Left colon (tissue), 2 donors: Measurements from ENCODE around the gene FAM110D. TPM values are rescaled to one million over a fixed set of nuclear protein-coding genes. Genes with fewer than 3 reads are reported as not detected.

ENCODE experiments used
- ATAC-seq: fragments of 200-7000 bp; cut with Tn5 transposase; one replicate; pipeline ENCODE4 v1.9.1; 2020; ENCODE audit warnings: mild to moderate bottlenecking, moderate library complexity
- DNase-seq, 2 donors: peaks; one replicate each; pipeline ENCODE4 v3.0.0-alpha.2; 2020
- intact Hi-C, 2 donors: fragments of 100-400 bp; cut with DNase I in 1 of 2; cut with micrococcal nuclease in 1 of 2; formaldehyde crosslinking; loops; one replicate each; pipeline versions ENCODE4 v1.11.2 to v1.14.0; 2022; cut with DNase I, micrococcal nuclease
- total RNA-seq, 2 donors: library from RNA; stranded (reverse); fragmentation: NEBNext Ultra II Directional; extraction: Animal tissue kit (Norgen Biotek cat#: 25700); gene quantifications; one replicate each; pipeline ENCODE4 v1.2.1, GENCODE V29; 2021
- donor health status: DM: no; HTN: no; CAD: no.
- donor health status: DM: yes; HTN: yes; CAD: no.

FAM110D gene
- total RNA-seq, 2 donors from 2014 or later = 0.85 to 1.0 TPM

- no peak for ATAC-seq
- DNase-seq = no peak
- intact Hi-C loops = loop anchor here in 1 of 2 donors (10.0 kb wide), 1 partner anchor 63 kb away; the partner anchor contains the start of gene CEP85
These were observed 12.5 kb downstream of the FAM110D start, which contains the start of gene ZNF593OS for GRCh38 chr1:26171084-26172072. Gene ZNF593OS (minus strand): TSS chr1:26171832. CDS start chr1:26171661, 171 bp downstream.

- no peak for DNase-seq
- ATAC-seq = no peak
- intact Hi-C loops = loop anchor here in 1 of 2 donors (10.0 kb wide), 1 partner anchor 59 kb away; the partner anchor contains the start of gene CEP85
These were observed 16.5 kb downstream of the FAM110D start for GRCh38 chr1:26175346-26175745.

- intact Hi-C loops = loop anchor here in 1 of 2 donors (10.0 kb wide), 1 partner anchor 58 kb away; the partner anchor contains the start of gene CEP85
- ATAC-seq (peak; percentile 95), DNase-seq (peak; percentile 88 to 93)
These were observed 18.4 kb downstream of the FAM110D start, which contains the start of gene CNKSR1 for GRCh38 chr1:26177182-26177684. Gene CNKSR1 (plus strand): TSS chr1:26177491. CDS start chr1:26177548, 57 bp downstream.

GRCh38 chr1:26180010-26180506, 21.2 kb downstream of the FAM110D start:
- intact Hi-C loops = no loop called here
- DNase-seq = no peak

DNA sequence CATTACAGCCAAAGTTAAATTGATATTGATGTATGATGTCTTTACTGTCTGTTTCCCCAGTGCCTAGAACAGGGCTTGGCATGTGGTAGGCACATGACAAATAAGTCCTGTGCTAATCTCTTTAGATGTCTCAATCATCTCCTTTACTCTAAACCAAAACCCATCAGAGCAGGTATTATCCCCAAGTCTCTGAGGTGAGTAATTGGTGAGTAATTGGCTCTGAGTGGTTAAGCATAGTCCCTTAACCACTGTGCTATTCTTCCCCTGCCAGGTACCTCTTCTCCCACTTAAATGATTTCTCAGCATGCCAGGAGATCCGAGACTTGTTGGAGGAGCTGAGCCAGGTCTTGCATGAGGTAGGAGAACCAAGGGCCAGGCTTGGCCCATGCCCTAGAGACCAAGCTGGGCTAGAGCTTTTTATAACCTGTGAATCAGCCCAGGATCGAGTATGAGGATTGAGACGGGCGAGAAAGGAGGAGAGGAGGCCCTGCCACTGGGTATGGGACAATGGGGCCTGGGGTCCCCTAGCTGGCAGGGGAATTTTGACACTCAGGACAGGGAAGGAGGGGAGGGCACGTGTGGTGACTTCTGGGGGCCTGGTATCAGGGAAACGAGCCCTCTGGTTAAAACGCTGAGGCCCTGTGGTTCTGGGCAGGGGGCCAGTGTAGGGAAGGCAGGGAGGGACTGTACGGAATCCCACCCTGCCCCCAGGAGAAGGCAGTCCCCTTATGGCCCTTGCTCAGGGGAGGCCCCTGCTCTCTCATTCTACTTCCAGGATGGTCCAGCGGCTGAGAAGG, 22.9 kb downstream of the FAM110D start:
- intact Hi-C loops = no loop called here
- ATAC-seq = no peak
- DNase-seq = no peak

More at GRCh38 chr1:26180010-26180506, 21.2 kb downstream of the FAM110D start:
- no peak for ATAC-seq

GRCh38 chr1:26182383-26182696, 23.5 kb downstream of the FAM110D start:
- intact Hi-C loops = no loop called here
- no peak for ATAC-seq
- DNase-seq = no peak

DNA sequence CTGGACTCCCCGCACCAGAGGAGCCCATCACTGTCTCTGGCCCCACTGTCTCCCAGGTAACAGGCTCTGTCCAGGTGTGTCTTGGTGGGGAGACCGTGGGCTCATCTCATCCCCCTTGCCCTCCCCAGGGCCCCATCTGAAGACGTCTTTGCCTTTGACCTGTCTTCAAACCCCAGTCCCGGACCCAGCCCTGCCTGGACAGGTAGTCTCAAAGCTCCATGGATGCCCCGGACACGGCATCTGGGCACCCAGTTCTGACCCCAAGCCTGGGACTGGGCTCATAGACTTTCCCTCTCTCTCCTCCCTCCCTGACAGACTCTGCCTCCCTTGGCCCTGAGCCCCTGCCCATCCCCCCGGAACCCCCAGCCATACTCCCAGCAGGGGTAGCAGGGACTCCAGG, 25.2 kb downstream of the FAM110D start:
- no peak for DNase-seq
- intact Hi-C loops = no loop called here
- ATAC-seq = no peak

- DNase-seq (no peak), ATAC-seq (no peak)
- intact Hi-C loops = no loop called here
These were observed 26.0 kb downstream of the FAM110D start for GRCh38 chr1:26184883-26185282.

DNA sequence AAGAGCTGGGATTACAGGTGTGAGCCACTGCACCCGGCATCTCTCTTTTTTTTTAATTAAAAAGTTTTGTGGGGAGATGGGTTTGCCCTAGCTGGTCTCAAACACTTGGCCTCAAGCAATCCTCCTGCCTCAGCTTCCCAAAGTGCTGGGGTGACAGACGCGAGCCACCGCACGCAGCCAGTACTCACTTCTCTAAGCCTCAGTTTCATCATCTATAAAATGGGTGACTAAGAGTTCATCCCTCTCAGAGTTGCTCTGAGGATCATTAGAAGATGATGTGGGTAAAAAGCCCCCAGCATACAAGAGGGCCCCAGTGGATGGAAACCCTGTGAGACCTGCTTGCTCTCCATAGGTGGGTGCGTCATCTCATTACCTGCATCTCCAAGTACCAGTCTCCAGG, 29.0 kb downstream of the FAM110D start:
- ATAC-seq = no peak
- intact Hi-C loops = no loop called here

DNA sequence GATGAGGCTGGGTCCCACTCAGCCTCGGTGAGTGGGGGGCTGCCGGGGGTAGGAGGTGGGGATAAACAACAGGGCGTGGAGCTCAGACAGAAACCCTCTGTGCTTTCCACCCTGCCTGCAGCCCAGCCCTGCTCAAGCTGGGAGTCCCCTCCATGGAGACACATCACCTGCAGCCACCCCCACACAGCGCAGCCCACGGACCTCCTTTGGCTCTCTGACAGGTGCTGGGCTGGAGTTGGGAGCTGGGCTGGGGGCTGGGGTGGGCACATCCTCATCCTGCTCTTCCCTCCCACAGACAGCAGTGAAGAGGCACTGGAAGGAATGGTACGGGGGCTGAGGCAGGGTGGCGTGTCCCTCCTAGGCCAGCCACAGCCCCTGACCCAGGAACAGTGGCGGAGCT, 29.6 kb downstream of the FAM110D start:
- DNase-seq (no peak), ATAC-seq (no peak)
- intact Hi-C loops = no loop called here

More for the DNA sequence above, 29.0 kb downstream of the FAM110D start:
- DNase-seq = no peak

DNA sequence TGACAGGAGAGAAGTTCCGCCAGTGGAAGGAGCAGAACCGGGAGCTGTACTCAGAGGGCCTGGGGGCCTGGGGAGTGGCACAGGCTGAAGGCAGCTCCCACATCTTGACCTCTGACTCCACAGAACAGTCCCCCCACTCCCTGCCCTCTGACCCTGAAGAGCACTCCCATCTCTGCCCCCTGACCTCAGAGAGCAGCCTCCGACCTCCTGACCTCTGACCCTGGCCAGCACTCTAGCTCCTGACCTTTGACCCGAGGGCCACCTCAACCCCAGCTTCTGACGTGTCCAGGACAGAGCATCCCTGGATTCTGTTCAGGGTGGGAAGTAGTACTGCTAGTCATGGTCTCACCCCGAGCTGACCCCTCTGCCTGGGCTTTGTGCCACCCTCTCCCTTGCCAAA, 30.5 kb downstream of the FAM110D start:
- DNase-seq (no peak), ATAC-seq (no peak)
- intact Hi-C loops = no loop called here

GRCh38 chr1:26189751-26190275, 30.9 kb downstream of the FAM110D start:
- DNase-seq (no peak), ATAC-seq (peak; percentile 7)
- intact Hi-C loops = no loop called here

GRCh38 chr1:26190373-26190987, 31.6 kb downstream of the FAM110D start, which contains the start of gene CATSPER4:
Gene CATSPER4 (plus strand): TSS chr1:26190602. CDS start chr1:26190628, 26 bp downstream.
- no peak for DNase-seq
- ATAC-seq = peak; percentile 62
- intact Hi-C loops = no loop called here

- DNase-seq (no peak), ATAC-seq (no peak)
- intact Hi-C loops = no loop called here
These were observed 32.9 kb downstream of the FAM110D start for GRCh38 chr1:26191739-26192138.

DNA sequence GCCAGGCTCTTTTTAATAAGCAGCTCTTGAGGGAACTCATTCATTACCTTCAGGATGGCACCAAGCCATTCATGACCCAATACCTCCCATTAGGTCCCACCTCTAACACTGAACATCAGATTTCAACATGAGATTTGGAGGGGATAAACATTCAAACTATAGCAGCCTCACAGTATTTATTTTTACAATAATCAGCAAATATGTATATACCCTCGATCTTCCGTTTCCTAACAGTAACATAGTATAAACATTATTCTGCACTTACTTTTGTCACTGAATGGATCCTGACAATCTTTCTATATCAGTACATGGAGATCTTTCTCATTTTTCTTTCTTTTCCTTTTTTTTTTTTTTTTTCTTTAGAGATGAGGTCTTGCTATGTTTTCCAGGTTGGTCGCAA, 36.9 kb downstream of the FAM110D start:
- intact Hi-C loops = no loop called here
- ATAC-seq = no peak
- DNase-seq = no peak

DNA sequence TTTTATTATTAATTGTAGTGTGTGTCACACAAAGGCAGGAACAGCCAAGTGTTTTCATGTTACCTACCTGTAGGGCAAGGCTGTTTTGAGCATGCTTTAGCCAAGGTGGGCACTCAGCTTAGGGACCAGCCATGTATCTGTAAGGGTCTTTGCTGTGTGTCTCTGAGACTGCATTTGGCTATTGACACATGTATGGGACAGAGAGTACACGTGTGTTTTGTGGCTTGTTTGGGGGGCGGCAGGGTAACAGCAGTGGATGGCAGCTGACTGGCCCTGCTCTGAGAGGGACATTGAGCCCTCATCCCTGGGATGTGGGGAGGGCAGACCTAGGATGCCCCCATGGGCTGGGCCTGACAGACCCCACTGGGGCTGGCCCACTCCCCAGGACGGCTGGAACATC, 38.4 kb downstream of the FAM110D start:
- intact Hi-C loops = no loop called here
- no peak for ATAC-seq
- DNase-seq = no peak

GRCh38 chr1:26197813-26198212, 38.9 kb downstream of the FAM110D start:
- DNase-seq (no peak), ATAC-seq (no peak)
- intact Hi-C loops = no loop called here

- intact Hi-C loops = no loop called here
- no peak for ATAC-seq
These were observed 41.5 kb downstream of the FAM110D start for GRCh38 chr1:26200413-26200812.

More at GRCh38 chr1:26200413-26200812, 41.5 kb downstream of the FAM110D start:
- DNase-seq = no peak
